Lower lobe of right lung (tissue), 2 donors: ENCODE data around the gene SMARCA4. TPM values are rescaled to one million over a fixed set of nuclear protein-coding genes. Genes with fewer than 3 reads are reported as not detected.

Source experiments
- ATAC-seq, 2 donors: fragments of 200-7000 bp; cut with Tn5 transposase; one replicate each; pipeline ENCODE4 v1.9.1; 2020 to 2022; ENCODE audit warnings: mild to moderate bottlenecking in 2 of 2, moderate library complexity in 2 of 2
- DNase-seq: peaks from one replicate; pipeline ENCODE4 v3.0.0-alpha.2; 2020
- H3K27ac ChIP-seq: fragments of 200-600 bp; one replicate; pipeline ENCODE4 v1.8.0; 2022
- H3K27me3 ChIP-seq: fragments of 200-600 bp; one replicate; pipeline ENCODE4 v1.8.0; 2022; ENCODE audit warnings: low read depth
- H3K36me3 ChIP-seq: fragments of 200-600 bp; one replicate; pipeline ENCODE4 v1.8.0; 2022; ENCODE audit warnings: mild to moderate bottlenecking
- H3K4me1 ChIP-seq: fragments of 200-600 bp; one replicate; pipeline ENCODE4 v1.8.0; 2022
- H3K4me3 ChIP-seq: fragments of 200-600 bp; one replicate; pipeline ENCODE4 v1.8.0; 2022; ENCODE audit warnings: mild to moderate bottlenecking
- H3K9me3 ChIP-seq: fragments of 200-600 bp; one replicate; pipeline ENCODE4 v1.8.0; 2022
- intact Hi-C: fragments of 100-400 bp; cut with DNase I; formaldehyde crosslinking; loops from one replicate; pipeline ENCODE4 v1.11.0; 2022
- total RNA-seq: library from RNA; stranded (reverse); fragmentation: NEBNext Ultra II Directional; extraction: Animal tissue kit (Norgen Biotek cat#: 25700); gene quantifications from one replicate; pipeline ENCODE4 v1.2.1, GENCODE V29; 2021
- TF ChIP-seq, protein P1 (sequence below): fragments of 200-600 bp; IDR thresholded peaks from one replicate; pipeline ENCODE4 v1.8.0; 2022; ENCODE audit warnings: antibody characterized with exemption, mild to moderate bottlenecking
- donor health status: DM: no; HTN: yes; CAD: no; lungs with severe emphysema.

Gene SMARCA4
- total RNA-seq, 1 donor from 2014 or later, result 85.0 TPM

DNA sequence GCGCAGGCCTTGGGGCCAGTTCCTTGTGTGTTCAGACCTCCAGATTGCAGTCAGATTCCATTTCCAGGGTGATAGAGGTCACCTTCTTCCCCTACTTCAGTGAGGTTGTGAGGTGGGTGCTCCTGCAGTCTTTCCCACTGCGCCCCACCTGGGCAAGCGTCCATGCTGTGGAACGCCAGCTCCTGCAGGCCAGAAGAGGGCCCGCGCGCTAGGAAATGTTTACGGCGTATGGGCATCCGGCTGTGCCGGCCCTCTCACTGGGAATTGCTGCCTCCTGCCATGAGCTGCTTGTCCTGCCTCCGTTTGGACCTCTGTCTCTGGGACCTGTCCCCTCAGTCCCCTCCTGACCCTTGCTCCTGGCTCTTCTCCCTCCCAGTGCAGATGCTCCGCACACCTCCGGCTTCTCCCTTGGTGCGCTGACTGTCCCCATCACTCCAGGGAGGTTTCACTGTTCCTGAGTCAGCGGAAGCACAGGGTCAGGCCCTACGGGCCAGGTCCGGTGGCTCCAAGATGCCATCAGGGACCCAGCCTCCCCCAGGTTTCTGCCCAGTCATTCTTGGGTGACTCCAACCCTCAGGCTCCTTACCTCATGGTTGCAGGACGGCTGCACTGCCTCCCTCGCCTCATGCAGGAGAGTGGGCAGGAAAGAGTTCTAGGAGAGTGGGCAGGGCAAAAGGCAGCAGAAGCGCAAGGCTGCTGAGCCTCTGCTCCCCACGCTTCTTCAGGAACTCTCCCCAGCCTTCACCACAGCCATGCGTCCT lies 56.6 kb downstream of the SMARCA4 start:
- Histone ChIP-seq H3K4me1 (no peaks in the 10 kb centered on the region), H3K9me3 (no peaks in the 10 kb centered on the region), H3K27ac (no peak overlapping the region), H3K36me3 (peaks cover 100% of the 10 kb centered on the region), H3K4me3 (no peak overlapping the region), H3K27me3 (no peaks in the 10 kb centered on the region)
- TF ChIP-seq, protein P1, sequence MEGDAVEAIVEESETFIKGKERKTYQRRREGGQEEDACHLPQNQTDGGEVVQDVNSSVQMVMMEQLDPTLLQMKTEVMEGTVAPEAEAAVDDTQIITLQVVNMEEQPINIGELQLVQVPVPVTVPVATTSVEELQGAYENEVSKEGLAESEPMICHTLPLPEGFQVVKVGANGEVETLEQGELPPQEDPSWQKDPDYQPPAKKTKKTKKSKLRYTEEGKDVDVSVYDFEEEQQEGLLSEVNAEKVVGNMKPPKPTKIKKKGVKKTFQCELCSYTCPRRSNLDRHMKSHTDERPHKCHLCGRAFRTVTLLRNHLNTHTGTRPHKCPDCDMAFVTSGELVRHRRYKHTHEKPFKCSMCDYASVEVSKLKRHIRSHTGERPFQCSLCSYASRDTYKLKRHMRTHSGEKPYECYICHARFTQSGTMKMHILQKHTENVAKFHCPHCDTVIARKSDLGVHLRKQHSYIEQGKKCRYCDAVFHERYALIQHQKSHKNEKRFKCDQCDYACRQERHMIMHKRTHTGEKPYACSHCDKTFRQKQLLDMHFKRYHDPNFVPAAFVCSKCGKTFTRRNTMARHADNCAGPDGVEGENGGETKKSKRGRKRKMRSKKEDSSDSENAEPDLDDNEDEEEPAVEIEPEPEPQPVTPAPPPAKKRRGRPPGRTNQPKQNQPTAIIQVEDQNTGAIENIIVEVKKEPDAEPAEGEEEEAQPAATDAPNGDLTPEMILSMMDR, result no peak
- intact Hi-C loops, result no loop called here
- DNase-seq (no peak), ATAC-seq (no peak)

DNA sequence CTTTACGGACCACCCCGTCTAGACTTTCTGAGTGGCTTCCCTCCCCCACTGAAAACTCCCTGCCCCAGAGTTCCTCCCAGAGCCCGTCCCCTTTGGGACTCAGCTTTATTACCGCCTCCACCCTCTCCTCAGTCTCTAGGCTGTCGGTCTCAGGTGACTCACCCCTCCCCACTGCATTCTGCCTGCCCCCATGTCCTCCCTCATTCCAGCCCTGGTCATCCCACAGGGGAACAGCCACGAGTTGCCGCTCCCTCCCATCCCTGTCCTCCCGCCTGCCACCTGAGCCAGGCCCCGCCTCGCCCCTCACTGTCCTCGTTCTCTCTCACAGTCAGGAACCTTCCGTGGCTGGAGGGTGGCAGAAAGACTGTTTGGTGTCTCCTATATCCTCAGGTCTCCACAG lies 57.3 kb downstream of the SMARCA4 start:
- peak overlapping the region; percentile 3 for H3K27ac ChIP-seq

DNA sequence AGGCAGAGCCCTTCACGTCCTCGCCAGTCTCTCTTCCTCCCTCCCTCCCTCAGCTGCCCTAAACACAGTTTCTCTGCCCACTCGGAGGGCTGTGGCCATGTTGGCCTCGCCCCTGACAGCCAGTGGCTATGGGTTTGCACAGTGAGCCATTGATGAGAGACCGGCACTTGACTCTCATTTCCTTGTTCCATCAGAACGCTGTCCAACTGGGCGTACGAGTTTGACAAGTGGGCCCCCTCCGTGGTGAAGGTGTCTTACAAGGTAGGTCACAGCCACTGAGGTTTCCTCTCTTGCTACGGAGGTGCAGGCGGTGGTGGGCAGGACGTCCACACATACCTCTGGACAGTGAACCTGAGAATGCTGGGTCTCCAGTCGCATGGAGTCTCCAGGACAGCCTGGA lies 57.9 kb downstream of the SMARCA4 start:
- Histone ChIP-seq H3K4me3 (no peak overlapping the region), H3K27ac (peak overlapping the region; percentile 3), H3K4me1 (no peaks in the 10 kb centered on the region), H3K36me3 (peaks cover 100% of the 10 kb centered on the region), H3K27me3 (no peaks in the 10 kb centered on the region), H3K9me3 (no peaks in the 10 kb centered on the region)
- DNase-seq (peak; percentile 76), ATAC-seq (peak; percentile 43 to 77)
- intact Hi-C loops, result no loop called here
- TF ChIP-seq, protein P1, result no peak

More for the DNA sequence above, 57.3 kb downstream of the SMARCA4 start:
- Histone ChIP-seq H3K4me3 (no peak overlapping the region), H3K4me1 (no peaks in the 10 kb centered on the region), H3K36me3 (peaks cover 100% of the 10 kb centered on the region), H3K27me3 (no peaks in the 10 kb centered on the region), H3K9me3 (no peaks in the 10 kb centered on the region)
- TF ChIP-seq, protein P1, result no peak
- intact Hi-C loops, result no loop called here
- ATAC-seq (peak; percentile 18 to 58), DNase-seq (no peak)

DNA sequence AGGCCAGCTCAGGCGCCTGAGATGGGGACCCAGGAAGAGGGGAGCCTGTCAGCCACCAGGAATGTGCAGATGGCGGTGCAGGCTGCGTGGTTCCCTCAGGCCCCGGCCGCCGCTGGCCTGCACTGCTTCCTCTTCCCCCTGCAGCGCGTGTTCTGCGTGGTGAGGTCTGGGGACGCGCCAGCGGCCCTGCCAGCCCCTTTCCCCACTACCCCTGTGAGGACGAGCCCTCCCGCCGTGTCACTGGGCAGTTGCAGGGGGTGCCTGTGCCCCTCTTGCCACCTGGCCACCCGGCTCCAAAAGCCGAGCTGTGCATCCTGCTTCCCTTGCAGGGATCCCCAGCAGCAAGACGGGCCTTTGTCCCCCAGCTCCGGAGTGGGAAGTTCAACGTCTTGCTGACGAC lies 58.4 kb downstream of the SMARCA4 start:
- Histone ChIP-seq H3K27ac (no peak overlapping the region), H3K36me3 (peaks cover 100% of the 10 kb centered on the region), H3K4me1 (no peaks in the 10 kb centered on the region), H3K4me3 (no peak overlapping the region), H3K9me3 (no peaks in the 10 kb centered on the region), H3K27me3 (no peaks in the 10 kb centered on the region)
- ATAC-seq, result no peak
- no peak for DNase-seq
- intact Hi-C loops, result no loop called here
- TF ChIP-seq, protein P1, result no peak

DNA sequence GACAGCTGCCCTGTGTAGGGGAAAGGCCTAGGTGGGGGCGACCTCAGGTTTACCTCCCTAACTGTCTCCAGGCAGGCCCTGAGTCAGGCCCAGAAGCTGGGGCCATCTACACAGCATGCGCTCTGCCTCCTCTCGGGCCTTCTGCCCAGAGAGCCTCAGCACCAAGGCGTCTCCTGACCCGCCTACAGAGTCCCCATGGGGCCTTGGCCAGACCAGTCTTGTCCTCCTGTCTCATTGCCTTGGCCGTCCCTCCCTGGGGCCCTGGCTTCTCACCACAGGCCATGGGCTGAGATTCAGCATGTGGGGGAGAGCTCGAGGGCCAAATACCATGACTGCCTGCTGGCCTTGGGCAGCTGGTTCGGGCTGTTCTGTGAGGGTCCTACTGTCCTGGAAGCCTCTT lies 59.0 kb downstream of the SMARCA4 start:
- no peak for DNase-seq
- Histone ChIP-seq H3K36me3 (peaks cover 99% of the 10 kb centered on the region), H3K27ac (no peak overlapping the region), H3K4me1 (no peaks in the 10 kb centered on the region), H3K4me3 (no peak overlapping the region), H3K9me3 (no peaks in the 10 kb centered on the region), H3K27me3 (no peaks in the 10 kb centered on the region)
- intact Hi-C loops, result no loop called here
- TF ChIP-seq, protein P1, result no peak
- no peak for ATAC-seq
